Endothelial cell of hepatic sinusoid (primary cell): ENCODE data around the gene NSMF.

Experiments
- in situ Hi-C: cut with HindIII; loops from 2 replicates; pipeline ENCODE4 v1.10.0; 2017; ENCODE audit warnings: low sequenced_read_pairs

Gene NSMF

GRCh38 chr9:137448602-137448962 lies 10.6 kb downstream of the NSMF start:
- in situ Hi-C loops, result no loop called here

DNA sequence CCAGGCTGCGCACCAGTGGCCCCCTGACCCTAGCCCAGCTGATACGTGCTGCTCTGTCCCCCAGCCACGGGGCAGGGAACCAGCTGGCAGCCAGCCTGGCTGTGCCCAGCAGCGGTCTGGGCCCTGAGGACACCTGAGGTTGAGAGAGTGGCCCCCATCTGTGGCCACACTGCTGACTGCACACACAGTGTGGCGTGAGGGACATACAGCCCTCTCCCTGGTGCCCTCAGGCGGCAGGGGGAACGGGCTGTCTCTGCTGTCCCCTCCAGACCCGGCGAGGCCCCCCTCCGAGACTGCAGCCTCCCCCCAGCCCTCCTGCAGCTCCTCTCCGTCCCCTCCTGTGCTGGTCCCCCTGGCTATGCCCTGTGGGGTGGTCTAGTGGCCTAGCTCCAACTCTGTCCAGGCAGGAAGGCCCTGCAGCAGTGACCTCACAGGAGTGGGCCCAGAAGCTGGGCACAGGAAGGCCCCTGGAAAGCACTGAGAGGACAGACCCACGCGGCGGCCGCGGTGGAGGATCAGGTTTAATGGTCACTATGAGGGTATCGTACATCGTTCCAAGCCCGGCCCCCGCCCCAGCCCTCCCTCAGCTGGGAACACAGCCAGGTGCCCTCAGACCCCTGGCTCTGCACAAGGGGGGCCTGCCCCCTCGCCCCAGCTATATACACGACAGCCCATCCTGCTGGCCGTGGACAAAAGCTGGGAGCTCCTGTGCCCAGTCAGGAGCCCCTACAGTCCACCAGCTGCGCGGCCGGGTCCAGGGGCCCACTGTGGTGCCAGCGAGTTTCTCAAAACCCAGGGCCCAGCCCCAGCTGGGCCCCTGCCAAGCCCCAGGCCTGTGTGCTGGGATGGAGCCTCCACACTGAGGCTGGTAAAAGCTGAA lies 11.2 kb downstream of the NSMF start:
- in situ Hi-C loops, result no loop called here

DNA sequence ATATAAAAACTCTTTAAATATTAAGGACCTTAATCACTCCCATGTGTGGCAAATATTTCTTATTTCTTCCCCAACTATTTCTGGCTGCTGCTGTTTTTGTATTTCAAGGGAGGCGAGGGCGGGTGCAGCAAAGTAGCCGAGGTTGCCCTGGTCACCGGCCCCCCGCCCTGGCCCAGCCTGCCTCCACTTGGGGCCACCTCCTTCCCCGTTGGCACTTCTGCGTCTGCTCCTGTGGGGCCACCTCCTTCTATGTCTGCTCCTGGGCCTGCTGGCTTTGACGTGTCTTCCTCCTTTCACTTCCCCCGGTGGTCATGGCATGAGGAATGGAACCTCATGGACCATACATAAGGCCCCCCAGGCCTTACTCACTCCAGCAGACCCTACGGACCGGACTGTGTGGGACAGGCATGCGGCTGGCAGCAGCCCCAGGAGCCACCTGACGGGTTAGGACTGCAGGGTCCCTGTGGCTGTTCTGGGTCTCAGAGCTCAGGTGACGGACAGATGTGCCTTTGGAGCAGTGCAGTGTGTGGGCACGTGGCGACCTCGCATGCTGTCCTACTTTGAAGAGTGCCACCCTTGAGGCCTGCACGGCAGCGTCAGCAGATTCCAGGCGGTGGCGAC lies 12.2 kb downstream of the NSMF start:
- in situ Hi-C loops, result no loop called here

GRCh38 chr9:137445930-137446431 lies 13.2 kb downstream of the NSMF start:
- in situ Hi-C loops, result no loop called here

DNA sequence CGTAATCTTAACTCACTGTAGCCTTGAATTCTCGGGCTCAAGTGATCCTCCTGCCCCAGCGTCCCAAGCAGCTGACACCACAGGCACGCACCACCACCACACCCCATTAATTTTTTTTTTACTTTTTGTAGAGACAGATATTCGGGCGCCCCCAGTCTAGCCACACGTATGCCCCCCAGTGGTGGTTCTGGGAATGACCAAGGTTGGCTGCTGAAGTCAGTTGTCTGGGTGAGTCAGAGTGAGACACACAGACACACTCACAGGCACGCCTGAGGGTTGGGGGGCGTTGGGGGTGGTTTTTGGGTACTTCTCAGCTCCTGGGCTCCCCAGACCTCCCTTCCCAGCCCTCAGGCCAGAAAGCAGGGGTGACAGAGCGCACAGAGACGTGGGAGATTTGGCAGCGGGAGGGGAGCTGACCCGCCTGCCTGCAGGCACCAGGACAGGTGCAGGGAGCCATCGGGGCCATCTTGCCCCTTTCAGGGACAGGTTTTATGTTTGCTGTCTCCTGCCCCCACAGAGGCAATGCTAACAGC lies 13.8 kb downstream of the NSMF start:
- in situ Hi-C loops, result no loop called here

- in situ Hi-C loops, result no loop called here
These were observed 14.9 kb downstream of the NSMF start for GRCh38 chr9:137444106-137444790.

DNA sequence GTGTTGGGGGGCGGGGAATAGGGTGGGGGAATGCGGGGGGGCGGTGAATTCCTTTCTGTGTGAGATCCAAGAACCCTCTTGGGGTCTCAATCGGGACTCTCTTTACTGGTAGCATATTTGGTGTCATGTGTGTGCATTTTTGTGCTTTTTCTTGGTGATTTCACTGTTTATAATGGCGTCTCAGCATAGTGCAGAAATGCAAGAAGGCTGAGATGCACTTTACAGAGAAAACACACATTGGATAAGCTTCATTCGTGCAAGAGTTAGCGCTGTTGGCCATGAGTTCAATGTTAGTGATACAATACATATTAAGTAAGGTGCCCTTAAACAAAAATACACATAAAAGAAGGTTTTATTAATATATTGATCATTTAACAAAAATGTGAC lies 17.2 kb downstream of the NSMF start:
- in situ Hi-C loops, result no loop called here

DNA sequence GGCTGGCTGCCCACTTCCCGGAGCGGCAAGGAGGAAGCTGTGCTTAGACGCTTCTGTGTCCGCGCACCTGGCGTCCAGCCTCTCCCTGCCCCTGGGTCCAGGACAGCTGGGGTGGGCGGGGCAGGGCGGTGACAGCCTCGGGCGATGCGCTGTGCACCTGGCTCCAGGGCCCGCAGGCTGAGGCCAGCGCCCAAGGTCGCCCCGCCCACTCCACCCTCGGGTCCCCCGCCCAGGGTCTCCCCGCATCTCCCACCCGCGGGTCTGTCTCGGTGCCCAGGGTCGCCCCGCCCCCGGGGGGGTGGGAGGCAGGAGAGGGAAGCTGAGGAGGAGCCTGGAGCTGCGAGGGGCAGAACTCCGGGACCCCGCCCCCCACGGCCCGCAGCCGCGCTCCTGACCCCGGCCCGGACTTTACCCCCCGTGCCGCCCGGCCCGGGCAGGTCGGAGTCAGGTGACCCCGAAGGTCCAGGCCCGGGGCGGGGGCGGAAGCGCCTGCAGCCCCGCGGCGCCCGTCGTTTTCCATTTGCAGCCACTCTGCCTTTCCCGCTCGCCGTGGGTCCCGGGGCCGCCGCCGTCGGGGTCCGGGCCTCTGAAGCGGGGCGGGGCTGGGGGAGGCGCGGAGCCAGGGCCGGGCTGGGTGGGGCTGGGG lies 17.7 kb downstream of the NSMF start, which contains the start of gene ENTPD8:
Gene ENTPD8, minus strand, starts transcription at position 69 of the 646 bp plus-strand sequence. CDS start 3,072 bp downstream, outside the sequence.
- in situ Hi-C loops, result no loop called here

GRCh38 chr9:137439158-137439714 lies 19.9 kb downstream of the NSMF start:
- in situ Hi-C loops, result no loop called here

GRCh38 chr9:137438591-137439157 lies 20.5 kb downstream of the NSMF start:
- in situ Hi-C loops, result no loop called here

DNA sequence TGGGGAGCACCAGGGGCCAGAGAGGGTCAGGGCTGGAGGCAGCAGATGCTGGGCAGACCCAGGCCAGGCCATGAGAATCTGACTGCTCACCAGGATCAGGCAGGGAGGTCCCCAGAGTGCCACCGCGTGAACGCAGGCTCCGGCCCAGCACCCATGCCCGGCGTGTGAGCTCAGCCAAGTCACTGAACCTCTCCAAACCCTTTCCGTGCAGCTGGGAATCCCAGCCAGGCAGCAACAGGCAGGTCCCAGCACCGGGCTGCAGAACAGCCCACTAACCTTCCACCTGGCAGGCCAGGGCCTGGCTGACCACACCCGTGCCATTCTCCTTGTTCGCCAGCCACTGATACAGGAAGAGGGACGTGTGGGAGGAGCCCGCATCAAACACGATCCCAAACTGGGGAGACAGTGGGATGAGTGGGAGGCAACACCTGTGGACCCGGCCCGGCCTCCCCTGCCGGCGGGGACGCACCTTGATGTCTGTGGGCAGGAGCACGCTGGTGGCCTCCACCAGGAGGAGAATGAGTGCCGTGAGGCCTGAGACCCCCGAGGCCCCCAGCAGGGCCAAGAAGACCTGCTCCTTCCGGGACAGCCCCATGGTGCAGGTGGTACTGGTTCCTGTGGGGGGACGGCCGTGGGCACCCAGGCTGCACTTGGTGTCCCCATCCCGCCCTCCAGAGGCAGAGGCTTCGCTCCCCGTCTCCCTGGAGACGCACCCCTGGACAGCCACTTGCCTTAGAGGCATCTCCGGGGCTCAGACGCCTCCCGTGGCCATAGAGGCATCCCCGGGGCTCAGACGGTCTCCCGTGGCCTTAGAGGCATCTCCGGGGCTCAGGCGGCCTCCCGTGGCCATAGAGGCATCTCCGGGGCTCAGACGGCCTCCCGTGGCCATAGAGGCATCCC lies 21.2 kb downstream of the NSMF start:
- in situ Hi-C loops, result no loop called here

GRCh38 chr9:137436761-137437600 lies 22.2 kb downstream of the NSMF start:
- in situ Hi-C loops, result no loop called here

DNA sequence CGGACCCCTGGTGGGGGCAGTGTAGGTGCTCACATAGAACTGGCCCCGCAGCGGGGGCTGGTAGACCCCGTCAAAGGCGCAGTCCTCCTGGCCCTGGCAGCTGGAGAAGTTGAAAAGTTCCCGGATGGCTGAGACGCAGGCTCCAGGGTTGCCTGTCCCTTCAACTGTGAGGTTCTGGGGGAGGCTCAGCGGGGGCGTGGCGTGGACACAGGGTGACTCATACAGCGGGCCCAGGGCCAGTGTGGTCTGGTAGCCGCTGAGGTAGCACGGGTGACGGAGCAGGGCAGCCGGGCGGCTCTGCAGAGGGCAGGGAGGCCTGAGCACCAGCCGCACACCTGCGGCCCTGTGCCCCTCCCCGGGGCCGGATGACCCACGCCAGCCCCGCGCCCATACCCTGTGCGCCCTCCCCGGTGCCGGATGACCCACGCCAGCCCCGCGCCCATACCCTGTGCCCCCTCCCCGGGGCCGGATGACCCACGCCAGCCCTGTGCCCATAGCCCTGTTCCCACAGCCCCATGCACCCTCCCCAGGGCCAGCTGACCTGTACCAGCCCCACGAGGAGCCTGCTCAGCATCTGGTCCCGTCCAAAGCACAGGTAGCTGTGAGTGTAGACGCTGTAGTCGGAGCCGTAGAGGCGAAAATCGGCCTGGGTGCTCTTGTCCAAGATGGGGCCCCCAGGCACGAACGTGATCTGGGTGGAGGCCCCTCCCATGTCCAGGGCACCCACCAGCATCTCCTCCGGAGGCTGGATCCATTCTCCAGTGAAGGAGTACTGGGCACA lies 23.0 kb downstream of the NSMF start:
- in situ Hi-C loops, result no loop called here

GRCh38 chr9:137435381-137435891 lies 23.7 kb downstream of the NSMF start:
- in situ Hi-C loops, result no loop called here

DNA sequence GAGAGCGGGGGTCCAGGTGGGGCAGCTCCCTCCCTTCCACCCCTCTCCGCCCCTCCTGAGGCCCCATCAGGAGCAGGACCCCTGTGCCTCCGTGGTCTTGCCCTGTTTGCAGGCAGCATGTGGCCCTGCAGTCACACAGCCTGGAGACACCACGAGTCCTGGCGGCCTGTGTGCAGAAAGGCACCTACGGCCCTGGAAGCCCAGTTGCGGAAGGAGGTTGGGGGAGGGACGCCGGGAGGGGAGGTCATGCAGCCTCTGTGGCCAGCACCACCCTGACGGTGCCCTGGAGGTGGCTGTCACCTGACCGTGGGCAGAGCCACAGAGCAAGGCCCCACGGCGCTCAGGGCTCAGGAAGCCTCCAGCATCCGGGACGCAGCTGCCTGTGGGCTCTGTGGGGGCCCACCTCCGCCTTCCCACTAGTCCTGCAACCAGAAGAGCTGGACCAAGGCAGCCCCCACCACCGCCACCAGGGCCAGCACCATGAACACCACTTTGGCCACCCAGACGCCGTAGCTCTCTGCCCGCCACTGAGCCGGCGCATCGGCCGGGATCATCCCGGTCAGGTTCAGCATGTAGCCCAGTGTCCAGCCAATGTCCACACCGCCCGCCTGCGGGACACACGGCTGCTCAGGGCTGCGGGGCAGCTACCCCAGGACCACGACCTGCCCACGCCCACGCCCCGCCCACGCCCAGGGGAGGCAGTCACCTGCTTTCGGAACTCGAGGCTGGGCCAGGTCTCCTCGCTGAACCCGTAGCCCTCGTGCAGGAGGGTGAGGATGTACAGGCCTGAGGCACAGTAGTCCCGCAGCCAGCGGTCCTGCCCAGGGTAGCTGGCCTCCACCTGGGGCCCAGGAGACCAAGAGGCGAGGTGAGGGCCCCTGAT lies 24.4 kb downstream of the NSMF start:
- in situ Hi-C loops, result no loop called here

GRCh38 chr9:137433916-137434431 lies 25.2 kb downstream of the NSMF start:
- in situ Hi-C loops, result no loop called here
